GM18873 (cell line): ENCODE results near the gene ADISSP.
"Not testable (repeated sequence)": the region's sequence is repeated elsewhere in the genome, so short reads cannot be mapped to it uniquely, and the experiment has no call there.

Source experiments
- ATAC-seq: cut with Tn5 transposase; IDR thresholded peaks from one replicate; pipeline ENCODE4 v1.9.1; 2021; ENCODE audit warnings: mild to moderate bottlenecking, moderate library complexity, moderate number of reproducible peaks; ENCODE audit not compliant: unreplicated experiment, low FRiP score

The ADISSP gene

GRCh38 chr20:3798373-3798768 is 30.8 kb upstream of the ADISSP start:
- no peak for ATAC-seq

DNA sequence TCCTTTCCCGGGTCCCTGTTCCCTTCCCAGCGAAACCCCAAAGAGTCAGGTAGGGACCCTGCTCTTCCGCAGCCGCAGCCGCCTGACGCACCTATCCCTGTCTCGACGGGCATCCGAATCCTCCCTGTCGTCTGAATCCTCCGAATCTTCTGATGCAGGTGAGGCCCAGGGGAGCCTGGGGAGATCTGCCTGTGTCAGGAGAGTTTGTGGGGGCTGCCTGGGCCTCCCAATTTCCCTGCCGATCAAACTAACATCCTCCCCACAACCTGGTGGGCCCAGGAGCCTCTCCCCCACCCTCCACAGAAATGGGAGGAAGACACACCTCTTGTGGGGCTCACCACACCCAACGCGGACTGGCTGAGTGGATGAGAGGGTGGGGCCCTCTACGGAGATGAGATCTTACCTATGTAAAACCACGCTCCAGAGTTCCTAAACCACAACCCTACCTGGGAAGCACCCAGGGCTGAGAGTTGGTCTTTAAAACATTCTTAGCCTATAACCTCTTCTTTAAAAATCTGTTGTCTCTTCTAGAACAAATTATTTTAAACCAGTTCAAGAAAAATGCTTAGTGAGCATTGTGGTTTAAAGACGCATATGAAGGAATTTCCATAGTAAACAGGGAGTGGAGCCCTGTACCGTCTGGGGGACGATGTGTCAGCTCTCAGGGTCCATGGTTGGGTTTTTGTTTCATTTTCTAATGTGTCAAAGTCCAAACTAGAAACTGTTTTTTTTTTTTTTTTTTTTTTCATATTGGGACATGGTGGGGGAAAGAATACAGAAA is 30.2 kb upstream of the ADISSP start:
- no peak for ATAC-seq

DNA sequence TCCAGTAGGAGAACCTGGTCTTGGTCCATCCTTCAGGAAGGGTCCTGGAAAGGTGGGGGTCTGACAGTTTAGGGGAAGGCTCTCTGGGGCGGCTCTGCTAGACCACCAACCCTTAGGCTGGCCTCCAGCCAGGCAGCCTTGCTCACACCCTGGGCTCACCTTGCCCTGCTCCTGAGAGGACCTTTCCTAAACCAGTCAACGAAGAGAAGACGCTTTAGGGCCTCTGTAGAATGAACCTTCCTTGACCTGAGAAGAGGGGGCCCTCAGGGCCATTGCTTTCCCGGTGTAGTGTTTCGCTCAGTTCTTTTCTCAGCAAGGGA is 29.6 kb upstream of the ADISSP start:
- ATAC-seq: no peak

DNA sequence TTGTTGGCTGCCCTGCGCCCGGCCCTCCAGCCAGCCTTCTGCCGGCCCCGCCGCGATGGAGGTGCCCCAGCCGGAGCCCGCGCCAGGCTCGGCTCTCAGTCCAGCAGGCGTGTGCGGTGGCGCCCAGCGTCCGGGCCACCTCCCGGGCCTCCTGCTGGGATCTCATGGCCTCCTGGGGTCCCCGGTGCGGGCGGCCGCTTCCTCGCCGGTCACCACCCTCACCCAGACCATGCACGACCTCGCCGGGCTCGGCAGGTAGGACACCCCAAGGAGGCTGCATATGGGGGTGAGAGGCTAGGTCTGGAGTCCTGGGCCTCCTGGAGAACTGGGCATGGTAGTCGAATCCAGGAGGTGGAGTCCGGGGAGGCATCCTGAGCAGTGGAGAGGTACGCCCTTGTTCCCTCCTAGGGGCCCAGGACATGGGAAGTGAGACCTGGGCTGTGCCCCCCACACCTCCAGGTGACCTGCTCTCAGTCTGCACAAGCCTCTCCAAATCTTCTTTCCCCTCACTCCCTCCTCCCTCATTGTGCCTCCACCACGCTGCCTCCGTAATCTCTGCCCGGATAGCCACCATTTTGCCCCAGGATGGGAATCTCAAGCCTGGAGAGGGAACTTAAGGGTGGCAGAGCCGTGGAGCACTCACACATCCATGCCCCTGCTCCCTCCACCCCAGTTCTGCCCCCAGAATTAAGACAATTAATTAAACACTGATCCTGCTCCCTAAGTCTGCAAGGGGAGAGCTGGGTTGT is 29.1 kb upstream of the ADISSP start:
- no peak for ATAC-seq

- ATAC-seq: peak; percentile 44
Observed at GRCh38 chr20:3795511-3796468, 28.2 kb upstream of the ADISSP start, which contains the start of gene CDC25B. TSS of gene CDC25B (plus strand) at chr20:3796310. CDS start at chr20:3796532, 222 bp downstream.

DNA sequence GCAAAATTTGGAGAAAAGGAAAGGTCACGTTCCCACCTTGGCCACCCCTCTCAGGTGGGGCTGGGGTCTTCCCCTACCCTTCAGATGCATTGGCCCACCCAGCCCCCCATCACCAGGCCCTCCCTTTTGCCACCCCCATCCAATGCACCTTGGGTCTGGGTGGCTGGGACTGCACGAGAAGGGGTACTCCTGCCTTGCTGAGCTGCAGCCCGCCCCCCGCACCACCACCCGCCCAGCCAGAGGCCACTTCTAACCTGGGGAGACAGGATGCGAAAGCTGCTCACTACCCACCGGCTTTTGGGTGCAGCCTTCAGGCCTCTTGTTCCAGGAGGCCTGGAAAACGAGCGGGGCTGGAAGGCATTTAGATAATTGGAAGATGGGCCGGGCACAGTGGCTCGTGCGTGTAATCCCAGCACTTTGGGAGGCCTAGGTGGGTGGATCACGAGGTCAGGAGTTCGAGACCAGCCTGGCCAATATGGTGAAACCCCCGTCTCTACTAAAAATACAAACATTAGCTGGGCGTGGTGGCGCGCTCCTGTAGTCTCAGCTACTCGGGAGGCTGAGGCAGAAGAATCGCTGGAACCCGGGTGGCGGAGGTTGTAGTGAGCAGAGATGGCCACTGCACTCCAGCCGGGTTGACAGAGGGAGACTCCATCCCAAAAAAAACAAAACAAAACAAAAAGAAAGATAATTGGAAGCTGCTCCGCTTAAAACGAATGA is 27.3 kb upstream of the ADISSP start:
- ATAC-seq: no peak

GRCh38 chr20:3794168-3794567 is 26.6 kb upstream of the ADISSP start:
- ATAC-seq: not testable (repeated sequence)

- not testable (repeated sequence) for ATAC-seq
Observed at GRCh38 chr20:3789201-3789600, 21.6 kb upstream of the ADISSP start.

DNA sequence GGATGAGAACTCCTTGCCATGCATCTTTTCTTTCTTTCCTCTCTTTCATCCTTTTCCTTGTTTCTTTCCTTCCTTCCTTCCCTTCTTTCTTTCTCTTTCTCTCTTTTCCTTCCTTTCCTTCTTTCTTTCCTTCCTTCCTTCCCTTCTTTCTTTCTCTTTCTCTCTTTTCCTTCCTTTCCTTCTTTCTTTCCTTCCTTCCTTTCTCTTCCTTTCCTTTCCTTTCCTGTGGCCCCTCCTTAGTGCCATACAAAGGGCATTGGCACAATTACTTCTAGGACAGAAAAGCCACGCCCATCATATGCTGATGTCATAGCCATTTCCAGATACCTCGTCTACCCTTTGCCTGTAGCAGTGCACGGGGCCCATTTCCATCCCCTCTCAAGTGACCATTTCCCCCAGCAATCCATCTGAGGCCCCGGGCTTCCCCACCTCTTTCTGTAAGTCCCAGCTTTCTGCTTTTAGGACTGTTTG is 21.2 kb upstream of the ADISSP start:
- no peak for ATAC-seq

DNA sequence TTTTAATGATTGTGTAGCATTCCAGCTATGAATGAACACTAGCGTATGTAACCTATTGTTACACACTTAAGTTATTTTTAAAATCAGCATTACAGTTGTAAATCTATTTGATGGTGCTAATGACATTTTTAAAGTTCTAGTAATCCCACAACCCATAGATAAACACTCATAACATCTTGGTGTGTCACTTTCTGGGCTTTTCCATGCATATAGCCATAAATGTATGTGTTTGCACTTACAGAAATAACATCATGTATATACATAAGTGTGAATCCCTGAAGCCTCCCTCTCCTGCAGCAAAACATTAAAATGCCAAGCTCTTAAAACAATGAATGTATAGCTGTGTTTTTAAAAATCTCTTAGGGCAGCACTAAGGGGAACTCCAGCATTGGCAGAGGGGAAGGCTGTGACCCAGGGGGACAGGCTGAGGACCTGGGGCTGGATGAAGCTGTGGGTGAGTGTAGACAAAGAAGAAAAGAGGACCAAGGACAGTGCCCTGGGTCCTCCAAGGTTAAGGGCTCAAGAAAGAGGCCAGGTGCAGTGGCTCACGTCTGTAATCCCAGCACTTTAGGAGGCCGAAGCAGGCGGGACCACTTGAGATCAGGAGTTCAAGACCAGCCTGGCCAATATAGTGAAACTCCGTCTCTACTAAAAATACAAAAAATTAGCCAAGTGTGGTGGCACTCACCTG is 19.9 kb upstream of the ADISSP start:
- ATAC-seq: no peak

- peak; percentile 65 for ATAC-seq
Observed at GRCh38 chr20:3786665-3787323, 19.2 kb upstream of the ADISSP start, which contains the start of gene CENPB. TSS of gene CENPB (minus strand) at chr20:3786740. CDS start at chr20:3786483, 257 bp downstream.

DNA sequence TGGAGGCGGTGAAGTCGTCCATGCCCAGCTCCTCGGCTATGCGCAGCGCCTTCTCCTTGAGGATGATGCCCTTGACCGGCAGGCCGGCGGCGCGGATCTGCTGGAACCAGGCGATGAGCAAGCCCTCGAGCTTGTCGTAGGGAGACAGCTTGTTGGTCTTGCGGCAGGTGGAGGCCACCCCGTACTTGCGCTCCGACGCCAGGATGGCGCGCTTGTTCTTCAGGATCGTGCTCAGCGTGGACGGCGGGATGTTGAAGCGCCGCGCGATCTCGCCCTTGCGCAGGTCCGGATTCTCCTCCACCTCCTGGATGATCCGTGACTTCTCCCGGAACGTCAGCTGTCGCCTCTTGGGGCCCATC is 18.6 kb upstream of the ADISSP start:
- ATAC-seq: no peak

DNA sequence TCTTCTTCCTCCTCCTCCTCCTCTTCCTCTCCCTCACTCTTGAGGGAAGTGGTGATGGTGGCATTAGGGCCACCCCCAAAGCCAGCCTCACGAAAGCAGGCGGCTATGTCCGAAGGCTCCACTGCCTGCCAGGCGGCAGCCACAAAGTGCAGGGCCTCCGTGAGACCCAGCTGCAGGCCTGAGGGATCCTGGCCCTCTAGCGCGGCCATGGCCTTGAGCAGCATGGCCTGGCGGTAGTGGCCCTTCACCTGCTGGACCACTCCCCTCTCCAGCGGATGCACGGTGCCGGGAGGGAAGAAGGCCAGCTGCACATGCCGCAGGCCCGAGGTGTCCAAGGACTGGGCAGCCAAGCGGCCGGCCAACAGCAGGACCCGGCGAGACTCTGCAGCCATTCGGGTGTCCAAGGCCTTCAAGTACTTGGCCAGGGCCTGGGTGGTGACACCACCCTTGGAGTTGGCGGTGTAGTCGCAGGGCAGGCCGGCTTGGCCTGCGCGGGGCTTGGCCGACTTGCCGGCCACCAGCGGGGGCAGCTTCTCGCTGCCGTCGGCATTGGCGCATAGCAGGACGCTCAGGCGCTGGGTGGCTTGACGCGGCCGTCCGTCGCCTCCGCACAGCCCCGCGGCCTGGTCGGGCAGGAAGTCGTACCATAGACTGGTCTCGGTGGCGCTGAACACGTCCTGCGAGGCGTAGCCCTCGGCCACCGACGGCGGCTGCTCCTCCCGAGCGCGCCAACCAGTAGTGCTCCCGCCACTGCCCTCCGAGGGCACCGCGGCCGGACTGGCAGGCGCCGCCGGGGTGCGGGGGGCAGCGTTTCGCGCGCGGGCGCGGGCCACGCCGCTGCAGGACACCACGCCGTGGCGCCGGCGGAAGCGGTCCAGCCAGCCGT is 17.9 kb upstream of the ADISSP start:
- no peak for ATAC-seq

DNA sequence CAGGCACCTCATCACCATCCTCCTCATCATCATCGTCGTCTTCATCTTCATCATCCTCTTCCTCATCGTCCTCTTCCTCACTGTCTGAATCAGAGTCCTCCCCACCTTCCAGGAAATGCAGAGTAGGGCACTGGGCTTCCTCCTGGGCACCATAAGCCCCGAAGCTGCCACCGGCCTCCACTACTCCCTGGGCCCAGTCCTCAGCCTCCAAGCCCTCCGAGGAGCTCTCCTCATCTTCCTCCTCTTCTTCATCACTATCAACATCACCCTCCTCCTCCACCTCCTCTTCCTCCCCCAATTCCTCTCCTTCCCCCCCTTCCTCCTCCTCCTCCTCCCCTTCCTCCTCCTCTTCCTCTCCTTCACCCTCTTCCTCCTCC is 17.3 kb upstream of the ADISSP start:
- ATAC-seq: no peak

GRCh38 chr20:3784216-3784853 is 16.8 kb upstream of the ADISSP start:
- ATAC-seq: no peak

- no peak for ATAC-seq
Observed at GRCh38 chr20:3783511-3784195, 16.1 kb upstream of the ADISSP start.

DNA sequence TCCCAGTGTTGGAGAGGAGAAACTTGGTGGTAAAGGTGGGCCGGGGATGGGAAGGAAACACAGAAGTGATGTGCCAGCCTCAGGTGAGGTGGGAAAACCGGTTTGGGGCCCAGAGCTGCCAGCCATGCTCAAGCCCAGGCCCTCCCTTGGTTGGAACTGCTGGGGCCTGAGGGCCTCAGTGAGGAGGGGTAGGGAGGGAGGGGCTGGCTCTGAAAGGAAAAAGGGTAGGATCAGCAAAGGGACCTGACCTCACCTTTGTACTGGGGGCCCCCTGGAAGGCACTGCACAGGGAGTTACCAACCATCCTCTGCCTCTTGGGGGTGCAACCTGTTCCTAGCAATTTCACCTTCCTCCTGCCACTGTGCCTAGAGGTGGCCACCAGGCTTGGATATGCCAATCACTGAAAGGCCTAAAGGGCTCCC is 15.5 kb upstream of the ADISSP start:
- ATAC-seq: no peak
